GM15510 (cell line): ENCODE measurements around the gene SULT2A1.
"Not testable (repeated sequence)": the region's sequence is repeated elsewhere in the genome, so short reads cannot be mapped to it uniquely, and the experiment has no call there.

Experiments
- POLR2A ChIP-seq: IDR thresholded peaks from 3 replicates; pipeline ENCODE4 v1.6.1; 2011; ENCODE audit warnings: borderline replicate concordance; ENCODE audit not compliant: insufficient read length; ENCODE audit errors: extremely low read depth

SULT2A1 gene

GRCh38 chr19:47860602-47861297, 25.4 kb downstream of the SULT2A1 start:
- TF ChIP-seq POLR2A = no peak

- not testable (repeated sequence) for TF ChIP-seq POLR2A
Measured at GRCh38 chr19:47858646-47859285, 27.3 kb downstream of the SULT2A1 start, which contains the start of gene TPRX2. Gene TPRX2 (plus strand): TSS chr19:47859235. CDS start chr19:47859247, 12 bp downstream.

DNA sequence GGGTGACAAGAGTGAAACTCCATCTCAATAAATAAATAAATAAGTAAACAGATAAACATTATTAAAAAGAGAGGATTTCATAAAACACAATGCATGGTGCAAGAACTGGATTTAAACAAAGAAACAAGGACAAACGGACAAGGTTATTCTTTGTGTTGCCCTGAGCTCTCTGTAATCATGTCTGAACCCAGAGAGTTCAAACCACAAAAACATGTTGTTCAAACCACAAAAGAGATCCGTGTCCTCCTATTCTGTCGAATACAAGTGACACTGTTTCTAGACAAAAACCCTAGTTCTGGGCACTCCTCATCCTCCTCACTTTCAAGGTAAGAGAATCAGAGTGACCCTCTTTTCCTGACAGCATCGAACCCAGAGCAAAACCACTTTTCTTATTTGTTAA, 31.7 kb downstream of the SULT2A1 start:
- TF ChIP-seq POLR2A = no peak

GRCh38 chr19:47853003-47853402, 33.1 kb downstream of the SULT2A1 start:
- TF ChIP-seq POLR2A = no peak

DNA sequence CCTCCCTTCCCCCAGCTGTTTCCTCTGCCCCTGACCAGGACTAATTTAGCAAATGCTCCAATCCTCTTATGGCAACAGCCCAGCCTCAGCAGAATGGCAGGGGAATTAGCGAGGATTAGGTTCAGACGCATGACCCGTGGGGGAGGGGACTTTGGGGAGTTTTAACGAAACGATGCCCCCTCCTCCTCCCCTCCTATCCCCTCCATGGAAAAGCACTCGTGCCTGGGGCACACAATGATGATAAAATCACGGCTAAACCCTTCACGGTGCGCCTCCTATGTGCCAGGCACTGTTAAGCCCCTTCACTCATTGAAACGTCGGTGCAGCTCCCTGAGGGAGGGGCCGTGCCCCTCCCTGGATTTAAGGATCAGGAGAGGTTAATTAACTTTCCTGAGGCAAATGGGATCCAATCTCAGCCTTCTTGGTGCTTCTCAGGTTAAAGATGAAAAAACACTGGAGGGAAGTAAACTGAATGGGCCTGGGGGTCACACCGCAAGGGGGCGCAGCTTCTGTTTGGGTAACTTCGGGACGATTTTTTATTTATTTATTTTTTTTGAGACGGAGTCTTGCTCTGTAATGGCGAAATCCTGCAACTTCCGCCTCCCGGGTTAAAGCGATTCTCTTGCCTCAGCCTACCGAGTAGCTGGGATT, 37.2 kb downstream of the SULT2A1 start:
- TF ChIP-seq POLR2A = no peak

DNA sequence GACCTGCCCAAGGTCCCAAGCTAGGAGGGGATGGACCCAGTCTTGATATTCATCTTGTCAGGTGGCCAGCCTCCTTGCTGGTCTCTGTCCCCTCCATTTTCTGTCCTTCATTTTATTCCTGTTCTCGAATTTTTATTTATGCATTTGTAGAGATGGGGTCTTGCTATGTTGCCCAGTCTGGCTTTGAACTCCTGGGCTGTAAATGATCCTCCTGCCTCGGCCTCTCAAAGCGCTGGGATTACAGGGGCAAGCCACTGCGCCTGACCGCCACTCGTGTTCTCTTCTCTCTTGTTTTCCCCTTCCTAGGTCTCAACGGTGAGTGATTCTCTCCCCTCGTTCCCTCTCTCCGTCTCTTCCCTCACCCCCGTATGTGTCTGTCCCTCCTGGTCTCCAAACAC, 37.7 kb downstream of the SULT2A1 start:
- TF ChIP-seq POLR2A = no peak

- TF ChIP-seq POLR2A = no peak
Measured at GRCh38 chr19:47842941-47843340, 43.2 kb downstream of the SULT2A1 start.

GRCh38 chr19:47839913-47840312, 46.2 kb downstream of the SULT2A1 start:
- TF ChIP-seq POLR2A = no peak

DNA sequence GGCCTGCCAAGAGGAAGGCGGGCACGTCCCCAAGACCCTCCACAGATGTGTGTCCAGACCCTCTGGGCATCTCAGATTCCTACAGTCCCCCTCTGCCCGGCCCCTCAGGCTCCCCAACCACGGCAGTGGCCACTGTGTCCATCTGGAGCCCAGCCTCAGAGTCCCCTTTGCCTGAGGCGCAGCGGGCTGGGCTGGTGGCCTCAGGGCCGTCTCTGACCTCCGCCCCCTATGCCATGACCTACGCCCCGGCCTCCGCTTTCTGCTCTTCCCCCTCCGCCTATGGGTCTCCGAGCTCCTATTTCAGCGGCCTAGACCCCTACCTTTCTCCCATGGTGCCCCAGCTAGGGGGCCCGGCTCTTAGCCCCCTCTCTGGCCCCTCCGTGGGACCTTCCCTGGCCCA, 46.7 kb downstream of the SULT2A1 start:
- TF ChIP-seq POLR2A = no peak

GRCh38 chr19:47836038-47836437, 50.1 kb downstream of the SULT2A1 start:
- TF ChIP-seq POLR2A = no peak

DNA sequence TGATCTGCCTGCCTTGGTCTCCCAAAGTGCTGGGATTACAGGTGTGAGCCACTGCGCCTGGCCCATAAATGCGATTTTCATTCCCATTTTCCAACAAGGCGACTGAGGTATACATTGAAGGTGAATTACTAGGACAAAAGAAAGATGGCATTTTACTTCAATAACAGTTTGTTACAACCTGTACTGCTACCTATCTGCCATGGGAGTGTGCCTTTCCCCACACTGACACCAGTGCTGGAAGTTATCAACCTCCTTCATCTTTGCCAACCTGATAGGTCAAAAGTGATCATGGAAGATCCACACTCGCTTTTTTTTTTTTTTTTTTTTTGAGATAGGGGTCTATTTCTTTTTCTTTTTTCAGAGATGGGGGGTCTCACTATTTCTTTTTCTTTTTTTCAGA, 53.4 kb downstream of the SULT2A1 start:
- TF ChIP-seq POLR2A = no peak

DNA sequence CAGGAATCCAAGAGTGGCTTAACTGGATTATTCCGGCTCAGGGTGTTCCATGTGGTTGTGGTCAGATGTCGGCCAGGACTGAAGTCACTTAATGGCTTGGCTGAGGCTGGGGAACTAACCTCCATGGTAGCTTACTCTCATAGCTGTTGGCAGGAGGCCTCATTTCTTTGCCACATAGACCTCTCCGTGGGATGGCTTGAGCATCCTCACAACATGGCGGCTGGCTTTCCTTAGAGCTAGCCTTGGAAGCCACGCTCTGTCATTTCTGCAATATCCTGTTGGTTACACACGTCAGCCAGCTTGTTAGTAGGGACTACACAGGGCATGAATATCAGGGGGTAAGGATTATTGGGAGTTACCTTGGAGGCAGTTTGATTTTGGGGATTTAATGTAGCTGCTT, 59.3 kb downstream of the SULT2A1 start:
- no peak for TF ChIP-seq POLR2A

- TF ChIP-seq POLR2A = no peak
Measured at GRCh38 chr19:47824396-47824795, 61.7 kb downstream of the SULT2A1 start.

- TF ChIP-seq POLR2A = no peak
Measured at GRCh38 chr19:47821460-47822020, 64.6 kb downstream of the SULT2A1 start, which contains the start of gene CRX. Gene CRX (plus strand): TSS chr19:47821937. CDS start chr19:47834444, 12,507 bp downstream.
